Measurements from ENCODE around the gene FCHO1. TPM values are rescaled to one million over a fixed set of nuclear protein-coding genes. Genes with fewer than 3 reads are reported as not detected.

FCHO1 gene
- total RNA-seq, 2 donors from 2014 or later: 3.9 to 9.2 TPM

DNA sequence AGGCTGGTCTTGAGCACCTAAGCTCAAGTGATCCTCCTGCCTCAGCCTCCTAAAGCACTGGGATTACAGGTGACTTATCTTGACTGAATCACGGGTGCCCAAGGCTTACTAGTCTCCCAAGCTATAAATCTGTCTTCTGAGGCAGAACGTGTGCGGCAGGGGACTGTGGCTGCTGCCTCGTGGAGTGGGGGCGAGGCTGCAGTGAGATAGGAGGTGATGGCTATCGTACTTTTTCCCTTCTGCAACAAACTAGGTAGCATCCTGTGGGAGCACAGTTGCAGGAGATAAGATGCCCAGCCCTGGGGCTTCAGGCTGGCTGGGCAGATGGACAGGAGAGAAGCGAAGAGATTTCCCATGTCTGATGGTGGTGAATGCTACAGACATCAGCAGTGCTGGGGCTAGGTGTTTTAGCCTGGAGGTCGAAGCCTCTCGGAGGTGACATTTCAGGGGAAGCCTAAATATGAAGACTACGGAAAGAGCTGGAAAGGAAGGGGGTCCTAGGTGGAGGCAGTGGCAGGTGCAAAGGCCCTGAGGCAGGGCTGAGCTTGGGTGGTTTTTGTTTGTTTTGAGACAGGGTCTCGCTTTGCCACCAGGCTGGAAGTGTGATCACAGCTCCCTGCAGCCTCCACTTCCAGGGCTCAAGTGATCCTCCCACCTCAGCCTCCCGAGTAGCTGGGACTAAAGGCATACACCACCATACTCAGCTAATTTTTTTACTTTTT is 51.0 kb downstream of the FCHO1 start:
- Histone ChIP-seq H3K36me3 (no peaks in the 10 kb centered on the region), H3K4me3 (no peak overlapping the region), H3K9me3 (no peaks in the 10 kb centered on the region), H3K27me3 (no peaks in the 10 kb centered on the region), H3K27ac (no peak overlapping the region), H3K9ac (ENCODE audit: low read depth in 2 of 2, low read length in 2 of 2) (no peak overlapping the region), H3K4me1 (no peaks in the 10 kb centered on the region)
- intact Hi-C loops (cut with DNase I): no loop called here
- no peak for DNase-seq
- TF ChIP-seq, protein P1, sequence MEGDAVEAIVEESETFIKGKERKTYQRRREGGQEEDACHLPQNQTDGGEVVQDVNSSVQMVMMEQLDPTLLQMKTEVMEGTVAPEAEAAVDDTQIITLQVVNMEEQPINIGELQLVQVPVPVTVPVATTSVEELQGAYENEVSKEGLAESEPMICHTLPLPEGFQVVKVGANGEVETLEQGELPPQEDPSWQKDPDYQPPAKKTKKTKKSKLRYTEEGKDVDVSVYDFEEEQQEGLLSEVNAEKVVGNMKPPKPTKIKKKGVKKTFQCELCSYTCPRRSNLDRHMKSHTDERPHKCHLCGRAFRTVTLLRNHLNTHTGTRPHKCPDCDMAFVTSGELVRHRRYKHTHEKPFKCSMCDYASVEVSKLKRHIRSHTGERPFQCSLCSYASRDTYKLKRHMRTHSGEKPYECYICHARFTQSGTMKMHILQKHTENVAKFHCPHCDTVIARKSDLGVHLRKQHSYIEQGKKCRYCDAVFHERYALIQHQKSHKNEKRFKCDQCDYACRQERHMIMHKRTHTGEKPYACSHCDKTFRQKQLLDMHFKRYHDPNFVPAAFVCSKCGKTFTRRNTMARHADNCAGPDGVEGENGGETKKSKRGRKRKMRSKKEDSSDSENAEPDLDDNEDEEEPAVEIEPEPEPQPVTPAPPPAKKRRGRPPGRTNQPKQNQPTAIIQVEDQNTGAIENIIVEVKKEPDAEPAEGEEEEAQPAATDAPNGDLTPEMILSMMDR (IDR thresholded peaks at IDR 0.05): no peak

DNA sequence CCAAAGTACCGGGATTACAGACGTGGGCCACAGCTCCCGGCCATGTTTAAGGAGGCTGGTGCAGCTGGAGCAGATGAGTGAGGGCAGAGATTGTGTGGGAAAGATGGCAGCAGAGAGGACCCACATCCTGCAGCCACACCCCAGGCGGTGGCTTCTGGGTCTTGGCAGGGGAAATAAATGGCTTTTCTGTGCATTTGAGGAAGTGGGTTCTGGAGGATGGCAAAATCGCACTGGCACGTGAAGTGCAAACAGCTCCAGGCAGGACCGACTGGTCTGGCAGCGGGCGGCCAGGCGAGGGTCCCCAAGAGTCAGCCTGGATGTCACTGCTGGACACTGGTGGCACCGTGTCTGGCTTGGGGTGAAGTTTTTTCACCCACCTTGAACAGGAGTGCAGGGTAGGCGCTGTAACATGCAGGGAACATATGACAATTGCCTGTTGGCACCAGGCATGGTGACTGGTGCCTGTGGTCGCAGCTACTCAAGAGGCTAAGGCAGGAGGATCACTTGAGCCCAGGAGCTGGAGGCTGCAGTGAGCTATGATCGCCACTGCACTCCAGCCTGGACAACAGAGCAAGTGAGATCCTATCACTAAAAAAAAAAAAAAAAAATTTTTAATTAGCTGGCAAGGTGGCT is 52.1 kb downstream of the FCHO1 start:
- Histone ChIP-seq H3K9ac (ENCODE audit: low read depth in 2 of 2, low read length in 2 of 2) (no peak overlapping the region), H3K4me3 (no peak overlapping the region), H3K4me1 (no peaks in the 10 kb centered on the region), H3K27ac (no peak overlapping the region), H3K36me3 (no peaks in the 10 kb centered on the region), H3K9me3 (no peaks in the 10 kb centered on the region), H3K27me3 (no peaks in the 10 kb centered on the region)
- no peak for DNase-seq
- intact Hi-C loops (cut with DNase I): no loop called here
- TF ChIP-seq, protein P1 (IDR thresholded peaks at IDR 0.05): no peak

- no peak for DNase-seq
- no peak overlapping the region for H3K9ac ChIP-seq (ENCODE audit: low read depth in 2 of 2, low read length in 2 of 2)
- no peak overlapping the region for H3K4me3 ChIP-seq
- H3K4me1 ChIP-seq: no peaks in the 10 kb centered on the region
- no peaks in the 10 kb centered on the region for H3K27me3 ChIP-seq
- H3K36me3 ChIP-seq: no peaks in the 10 kb centered on the region
- H3K9me3 ChIP-seq: no peaks in the 10 kb centered on the region
- no peak overlapping the region for H3K27ac ChIP-seq
- intact Hi-C loops (cut with DNase I): no loop called here
- TF ChIP-seq, protein P1 (IDR thresholded peaks at IDR 0.05): no peak
Observed at GRCh38 chr19:17805427-17805826, 54.1 kb downstream of the FCHO1 start.

DNA sequence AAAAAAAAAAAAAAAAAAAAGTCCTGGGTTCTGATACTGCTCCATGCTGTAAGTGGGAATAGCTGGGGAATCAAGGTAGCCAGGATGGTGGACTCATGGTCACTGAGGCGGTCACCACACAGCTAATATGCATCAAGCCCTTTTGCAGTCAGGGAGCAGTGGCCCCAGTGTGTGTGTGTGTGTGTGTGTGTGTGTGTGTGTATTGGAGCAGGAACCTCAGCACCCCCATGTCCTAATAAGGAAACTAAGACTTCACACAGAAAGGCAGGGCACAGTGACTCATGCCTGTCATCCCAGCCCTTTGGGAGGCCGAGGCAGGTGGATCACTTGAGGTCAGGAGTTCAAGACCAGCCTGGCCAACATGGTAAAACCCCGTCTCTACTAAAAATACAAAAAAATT is 55.7 kb downstream of the FCHO1 start:
- no peaks in the 10 kb centered on the region for H3K27me3 ChIP-seq

DNA sequence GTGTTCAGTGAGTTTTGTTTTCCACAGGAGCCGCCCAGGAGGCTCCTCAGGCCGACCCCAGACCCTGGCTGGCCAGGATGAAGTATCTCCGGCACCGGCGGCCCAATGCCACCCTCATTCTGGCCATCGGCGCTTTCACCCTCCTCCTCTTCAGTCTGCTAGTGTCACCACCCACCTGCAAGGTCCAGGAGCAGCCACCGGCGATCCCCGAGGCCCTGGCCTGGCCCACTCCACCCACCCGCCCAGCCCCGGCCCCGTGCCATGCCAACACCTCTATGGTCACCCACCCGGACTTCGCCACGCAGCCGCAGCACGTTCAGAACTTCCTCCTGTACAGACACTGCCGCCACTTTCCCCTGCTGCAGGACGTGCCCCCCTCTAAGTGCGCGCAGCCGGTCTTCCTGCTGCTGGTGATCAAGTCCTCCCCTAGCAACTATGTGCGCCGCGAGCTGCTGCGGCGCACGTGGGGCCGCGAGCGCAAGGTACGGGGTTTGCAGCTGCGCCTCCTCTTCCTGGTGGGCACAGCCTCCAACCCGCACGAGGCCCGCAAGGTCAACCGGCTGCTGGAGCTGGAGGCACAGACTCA is 56.5 kb downstream of the FCHO1 start:
- no peak for DNase-seq
- Histone ChIP-seq H3K36me3 (no peaks in the 10 kb centered on the region), H3K4me3 (no peak overlapping the region), H3K9ac (ENCODE audit: low read depth in 2 of 2, low read length in 2 of 2) (no peak overlapping the region), H3K27me3 (no peaks in the 10 kb centered on the region), H3K4me1 (no peaks in the 10 kb centered on the region), H3K9me3 (no peaks in the 10 kb centered on the region), H3K27ac (no peak overlapping the region)
- TF ChIP-seq, protein P1 (IDR thresholded peaks at IDR 0.05): no peak
- intact Hi-C loops (cut with DNase I): no loop called here

More for the DNA sequence above, 55.7 kb downstream of the FCHO1 start:
- no peaks in the 10 kb centered on the region for H3K9me3 ChIP-seq
- DNase-seq: no peak
- intact Hi-C loops (cut with DNase I): no loop called here
- no peaks in the 10 kb centered on the region for H3K4me1 ChIP-seq
- no peak overlapping the region for H3K27ac ChIP-seq
- no peak overlapping the region for H3K9ac ChIP-seq (ENCODE audit: low read depth in 2 of 2, low read length in 2 of 2)
- no peaks in the 10 kb centered on the region for H3K36me3 ChIP-seq
- TF ChIP-seq, protein P1 (IDR thresholded peaks at IDR 0.05): no peak
- no peak overlapping the region for H3K4me3 ChIP-seq

Data from colonic mucosa (tissue), 4 donors.